OCI-LY3 (cell line): ENCODE results near the gene CCDC177.

ENCODE experiments used
- H2AFZ ChIP-seq: fragments of 200-600, 300-600 bp; shearing (Covaris generic); 2 replicates; pipeline ENCODE4 v1.6.0; 2014; ENCODE audit warnings: antibody characterized with exemption, low read depth, low read length
- H3K27ac ChIP-seq: fragments of 200-600, 300-600 bp; sonication (generic); 2 replicates; pipeline ENCODE4 v1.5.1; 2014; ENCODE audit warnings: mild to moderate bottlenecking, low read length, moderate library complexity, mixed read lengths
- H3K27me3 ChIP-seq: fragments of 200-600, 300-600 bp; sonication (generic); 2 replicates; pipeline ENCODE4 v1.6.1; 2014; ENCODE audit warnings: low read depth, low read length, mixed read lengths
- H3K36me3 ChIP-seq: fragments of 200-600, 300-600 bp; sonication (generic); replicated peaks from 2 replicates; pipeline ENCODE3; 2014; ENCODE audit warnings: low read depth, low read length, mixed read lengths
- H3K4me1 ChIP-seq: fragments of 300-600, 200-600 bp; sonication (generic); 2 replicates; pipeline ENCODE4 v1.6.1; 2014; ENCODE audit warnings: low read length, mixed read lengths
- H3K4me2 ChIP-seq: fragments of 200-600, 300-600 bp; sonication (generic); 2 replicates; pipeline ENCODE4 v1.6.1; 2014; ENCODE audit warnings: low read length, mixed read lengths
- H3K4me3 ChIP-seq: fragments of 300-600, 200-600 bp; sonication (generic); 2 replicates; pipeline ENCODE4 v1.5.1; 2014; ENCODE audit warnings: antibody characterized with exemption, mild to moderate bottlenecking, low read length, moderate library complexity
- H3K79me2 ChIP-seq: fragments of 300-600, 200-600 bp; shearing (Covaris generic); 2 replicates; pipeline ENCODE4 v1.6.1; 2014; ENCODE audit warnings: mild to moderate bottlenecking, low read length, mixed read lengths
- H3K9ac ChIP-seq: fragments of 300-600, 200-600 bp; shearing (Covaris generic); 2 replicates; pipeline ENCODE4 v1.6.0; 2014; ENCODE audit warnings: mild to moderate bottlenecking, low read length, moderate library complexity
- H3K9me3 ChIP-seq: fragments of 200-600, 300-600 bp; shearing (Covaris generic); 2 replicates; pipeline ENCODE4 v1.6.1; 2014; ENCODE audit warnings: low read length, mixed read lengths; ENCODE audit not compliant: insufficient read depth
- H4K20me1 ChIP-seq: fragments of 200-600, 300-600 bp; sonication (generic); 2 replicates; pipeline ENCODE4 v1.6.1; 2016; ENCODE audit warnings: low read length, mixed read lengths; ENCODE audit not compliant: insufficient read depth
- EZH2phosphoT487 ChIP-seq: fragments of 200-600 bp; shearing (Covaris generic); IDR thresholded peaks from 2 replicates; pipeline ENCODE4 v1.6.1; 2018; ENCODE audit warnings: antibody characterized with exemption, mixed run types, low read depth
- TF ChIP-seq, protein P1 (sequence below): fragments of 200-600, 300-600 bp; sonication (generic); IDR thresholded peaks from 2 replicates; pipeline ENCODE4 v1.5.1; 2014; ENCODE audit warnings: antibody characterized with exemption, low read length, low read depth

Gene CCDC177

DNA sequence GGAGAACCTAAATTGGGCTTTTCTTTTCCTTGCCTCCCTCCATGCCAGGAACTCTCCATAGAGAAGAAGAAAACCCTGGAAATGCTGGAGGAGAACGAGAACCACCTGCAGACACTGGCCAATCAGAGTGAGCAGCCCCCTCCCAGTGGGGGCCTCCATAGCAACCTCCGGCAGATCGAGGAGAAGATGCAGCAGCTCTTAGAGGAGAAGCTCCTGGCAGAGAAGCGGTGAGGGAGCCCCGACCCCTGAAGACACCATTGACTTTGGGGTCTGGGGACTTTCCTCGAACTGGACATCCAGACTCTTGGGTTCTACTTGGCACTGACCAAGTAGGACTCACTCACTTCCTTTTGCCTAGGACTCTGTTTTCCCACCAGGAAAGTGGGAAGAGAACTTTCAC lies 48.8 kb downstream of the CCDC177 start:
- H3K36me3 ChIP-seq = no peaks in the 10 kb centered on the region
- no peaks in the 10 kb centered on the region for H3K4me1 ChIP-seq
- H2AFZ ChIP-seq = no peak overlapping the region
- TF ChIP-seq, protein P1, sequence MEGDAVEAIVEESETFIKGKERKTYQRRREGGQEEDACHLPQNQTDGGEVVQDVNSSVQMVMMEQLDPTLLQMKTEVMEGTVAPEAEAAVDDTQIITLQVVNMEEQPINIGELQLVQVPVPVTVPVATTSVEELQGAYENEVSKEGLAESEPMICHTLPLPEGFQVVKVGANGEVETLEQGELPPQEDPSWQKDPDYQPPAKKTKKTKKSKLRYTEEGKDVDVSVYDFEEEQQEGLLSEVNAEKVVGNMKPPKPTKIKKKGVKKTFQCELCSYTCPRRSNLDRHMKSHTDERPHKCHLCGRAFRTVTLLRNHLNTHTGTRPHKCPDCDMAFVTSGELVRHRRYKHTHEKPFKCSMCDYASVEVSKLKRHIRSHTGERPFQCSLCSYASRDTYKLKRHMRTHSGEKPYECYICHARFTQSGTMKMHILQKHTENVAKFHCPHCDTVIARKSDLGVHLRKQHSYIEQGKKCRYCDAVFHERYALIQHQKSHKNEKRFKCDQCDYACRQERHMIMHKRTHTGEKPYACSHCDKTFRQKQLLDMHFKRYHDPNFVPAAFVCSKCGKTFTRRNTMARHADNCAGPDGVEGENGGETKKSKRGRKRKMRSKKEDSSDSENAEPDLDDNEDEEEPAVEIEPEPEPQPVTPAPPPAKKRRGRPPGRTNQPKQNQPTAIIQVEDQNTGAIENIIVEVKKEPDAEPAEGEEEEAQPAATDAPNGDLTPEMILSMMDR = no peak
- TF ChIP-seq EZH2phosphoT487 = no peak
- no peaks in the 10 kb centered on the region for H4K20me1 ChIP-seq
- no peak overlapping the region for H3K4me2 ChIP-seq
- no peaks in the 10 kb centered on the region for H3K79me2 ChIP-seq
- no peak overlapping the region for H3K4me3 ChIP-seq
- no peaks in the 10 kb centered on the region for H3K9me3 ChIP-seq
- H3K9ac ChIP-seq = no peak overlapping the region
- no peak overlapping the region for H3K27ac ChIP-seq
- H3K27me3 ChIP-seq = peaks cover 8% of the 10 kb centered on the region

DNA sequence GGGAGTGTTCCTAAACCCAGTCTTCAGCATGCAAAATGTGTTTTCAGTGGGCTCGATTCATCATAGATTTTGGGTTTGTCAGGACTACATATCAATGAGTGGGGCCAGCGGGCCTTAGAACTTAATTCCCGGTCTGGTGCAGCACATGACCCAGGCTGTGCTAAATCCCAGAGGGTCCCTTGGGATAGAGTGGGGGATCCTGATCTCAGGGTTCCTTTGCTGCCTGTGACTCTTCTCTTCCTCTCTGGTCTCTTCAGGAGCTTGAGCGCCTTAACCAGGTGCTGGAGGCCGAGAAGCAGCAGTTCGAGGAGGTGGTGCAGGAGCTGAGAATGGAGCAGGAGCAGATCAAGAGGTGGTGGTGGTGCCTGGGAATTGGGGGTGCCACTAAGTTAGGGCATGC lies 52.6 kb downstream of the CCDC177 start:
- Histone ChIP-seq H3K4me3 (no peak overlapping the region), H3K9me3 (no peaks in the 10 kb centered on the region), H3K9ac (no peak overlapping the region), H3K79me2 (no peaks in the 10 kb centered on the region), H3K36me3 (no peaks in the 10 kb centered on the region), H3K27me3 (peaks cover 23% of the 10 kb centered on the region), H3K4me1 (no peaks in the 10 kb centered on the region), H3K4me2 (no peak overlapping the region), H4K20me1 (no peaks in the 10 kb centered on the region), H3K27ac (no peak overlapping the region), H2AFZ (no peak overlapping the region)
- TF ChIP-seq EZH2phosphoT487 = no peak
